EL (cell line): ENCODE measurements around the gene ERBB4.
"Not testable (repeated sequence)": the region's sequence is repeated elsewhere in the genome, so short reads cannot be mapped to it uniquely, and the experiment has no call there.

Experiments used
- DNase-seq: peaks from one replicate; pipeline ENCODE4 v3.0.0-alpha.2; 2016

The ERBB4 gene

GRCh38 chr2:212124598-212124997, 414.0 kb downstream of the ERBB4 start:
- DNase-seq: no peak

DNA sequence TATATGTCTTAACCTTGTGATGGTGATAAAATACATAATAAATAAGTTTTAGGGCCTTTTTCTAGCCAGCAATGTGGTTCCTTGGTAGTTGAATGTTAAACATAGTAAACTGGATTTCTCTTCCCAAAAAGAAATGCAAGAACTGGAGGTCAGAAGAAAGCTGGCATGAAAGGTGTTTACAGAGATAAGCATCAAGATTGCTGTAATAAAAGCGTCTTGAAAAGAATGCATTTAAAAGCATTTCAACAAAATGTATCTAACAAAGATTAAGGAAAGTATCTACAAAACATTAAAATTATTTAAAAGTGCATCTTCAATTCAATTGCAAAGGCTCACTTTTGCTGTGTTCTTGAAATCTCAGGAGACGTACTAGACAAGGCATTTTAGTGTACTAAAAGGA, 419.0 kb downstream of the ERBB4 start:
- DNase-seq: no peak

- DNase-seq: no peak
Measured at GRCh38 chr2:212117926-212118325, 420.7 kb downstream of the ERBB4 start.

DNA sequence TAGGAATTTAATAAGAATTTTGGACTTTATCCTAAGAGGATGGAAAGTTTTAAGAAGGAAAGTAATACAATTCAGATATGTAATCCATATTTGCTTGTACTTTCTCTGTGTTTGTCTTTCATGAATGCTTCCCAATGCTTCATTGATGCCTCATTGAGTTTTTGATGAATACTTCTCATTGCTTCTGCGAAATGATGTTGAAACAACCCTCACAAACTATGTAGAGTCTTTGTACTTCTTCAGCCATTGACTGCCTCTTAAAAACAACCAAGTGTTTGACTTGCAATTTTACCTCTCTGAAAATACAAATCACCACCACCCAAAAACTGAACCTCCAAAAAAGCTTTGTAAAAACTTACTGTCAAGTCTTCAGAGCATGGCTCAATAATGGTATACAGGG, 424.1 kb downstream of the ERBB4 start:
- no peak for DNase-seq

- DNase-seq: no peak
Measured at GRCh38 chr2:212112401-212112800, 426.2 kb downstream of the ERBB4 start.

DNA sequence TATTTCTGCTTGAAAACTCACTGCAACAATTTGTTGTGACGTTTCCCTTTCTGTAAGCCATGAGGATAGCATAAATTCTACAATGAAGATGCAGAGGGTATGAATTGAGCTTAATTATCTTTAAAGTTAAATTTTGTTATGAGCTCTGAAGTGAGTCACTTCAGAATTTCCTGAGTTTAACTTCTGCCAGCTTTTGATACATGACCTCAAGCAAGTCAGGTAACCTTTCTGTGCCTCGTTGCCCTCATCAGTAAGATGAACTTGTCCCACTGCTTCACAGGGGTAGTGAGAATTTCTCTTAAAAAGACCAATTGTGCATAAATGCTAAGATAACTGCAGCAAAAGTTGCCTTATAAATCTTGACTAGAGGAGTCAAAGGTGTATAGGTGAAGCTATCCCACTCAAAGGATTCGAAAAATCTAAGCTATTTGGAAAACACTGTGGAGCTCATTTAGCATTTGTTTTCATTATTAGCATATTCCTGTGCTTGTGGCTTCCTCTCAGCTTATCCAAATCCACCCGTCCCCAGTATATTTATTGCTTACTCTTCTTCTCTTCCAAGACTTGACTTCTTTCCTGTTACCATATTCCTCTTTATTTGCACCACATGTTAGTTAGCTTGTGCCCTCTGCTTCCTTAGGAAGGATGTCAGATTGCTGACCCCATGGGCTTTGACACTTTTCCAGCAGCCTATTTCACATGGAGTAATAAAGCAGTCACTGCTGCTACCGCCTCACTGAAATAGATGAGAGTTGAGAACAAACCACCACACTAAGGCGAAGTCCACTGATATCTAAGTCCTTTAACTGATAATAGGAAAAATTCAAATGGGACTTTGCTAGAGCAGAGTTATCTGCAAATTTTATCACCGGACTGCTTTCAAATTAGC, 428.6 kb downstream of the ERBB4 start:
- DNase-seq: no peak

GRCh38 chr2:212109217-212109616, 429.4 kb downstream of the ERBB4 start:
- DNase-seq: no peak

GRCh38 chr2:212107989-212108388, 430.6 kb downstream of the ERBB4 start:
- DNase-seq: no peak

GRCh38 chr2:212107014-212107413, 431.6 kb downstream of the ERBB4 start:
- no peak for DNase-seq

DNA sequence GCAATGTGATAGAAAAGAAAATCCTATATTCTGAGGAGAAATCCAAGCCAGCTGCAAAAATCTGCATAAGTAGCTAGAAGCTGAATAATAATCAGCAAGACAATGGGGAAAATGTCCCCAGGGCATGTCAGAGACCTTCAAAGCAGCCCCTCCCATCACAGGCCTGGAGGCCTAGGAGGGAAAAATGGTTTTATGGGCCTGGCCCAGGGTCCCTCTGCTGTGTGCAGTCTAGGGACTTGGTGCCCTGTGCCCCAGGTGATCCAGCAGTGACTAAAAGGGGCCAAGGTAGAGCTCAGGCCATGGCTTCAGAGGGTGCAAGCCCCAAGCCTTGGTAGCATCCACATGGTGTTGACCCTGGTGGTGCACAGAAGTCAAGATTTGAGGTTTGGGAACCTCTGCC, 432.1 kb downstream of the ERBB4 start:
- not testable (repeated sequence) for DNase-seq

DNA sequence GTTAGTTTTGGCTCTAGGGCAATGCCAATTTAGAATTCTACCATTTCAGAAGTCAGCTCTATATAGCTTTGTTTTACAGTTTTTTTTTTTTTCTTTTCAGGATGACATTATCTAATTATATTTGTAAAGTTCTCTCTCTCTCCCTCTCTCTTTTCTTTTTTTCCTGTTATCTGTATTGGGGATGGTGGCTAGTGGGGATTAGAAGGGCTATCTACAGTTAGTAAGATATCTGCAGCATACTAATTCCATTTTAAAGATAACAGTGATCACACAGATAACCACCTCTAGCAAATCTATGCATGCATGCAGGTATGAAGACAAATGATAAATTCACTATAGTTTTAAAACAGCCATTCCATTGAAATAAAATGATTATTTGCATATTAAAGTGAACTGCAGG, 438.9 kb downstream of the ERBB4 start:
- DNase-seq: no peak

- no peak for DNase-seq
Measured at GRCh38 chr2:212098966-212099365, 439.6 kb downstream of the ERBB4 start.

DNA sequence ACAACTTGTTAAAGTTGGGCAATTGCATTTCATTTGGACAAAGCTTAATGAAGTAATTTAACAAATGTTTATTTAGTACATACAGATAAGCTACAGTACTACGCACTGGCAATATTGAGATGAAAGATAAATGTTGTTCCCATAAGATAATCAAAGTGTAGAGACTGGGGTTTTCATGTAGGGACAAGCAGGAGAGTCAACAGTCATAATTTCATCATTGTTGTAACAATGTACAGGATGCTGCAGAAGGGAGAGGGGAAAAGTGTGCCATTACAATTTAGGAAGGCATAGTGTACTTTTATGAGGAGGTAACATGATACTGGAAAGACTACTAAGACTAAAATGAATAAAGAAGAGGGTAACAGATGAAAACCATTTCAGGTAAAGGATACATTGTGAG, 441.6 kb downstream of the ERBB4 start:
- no peak for DNase-seq

DNA sequence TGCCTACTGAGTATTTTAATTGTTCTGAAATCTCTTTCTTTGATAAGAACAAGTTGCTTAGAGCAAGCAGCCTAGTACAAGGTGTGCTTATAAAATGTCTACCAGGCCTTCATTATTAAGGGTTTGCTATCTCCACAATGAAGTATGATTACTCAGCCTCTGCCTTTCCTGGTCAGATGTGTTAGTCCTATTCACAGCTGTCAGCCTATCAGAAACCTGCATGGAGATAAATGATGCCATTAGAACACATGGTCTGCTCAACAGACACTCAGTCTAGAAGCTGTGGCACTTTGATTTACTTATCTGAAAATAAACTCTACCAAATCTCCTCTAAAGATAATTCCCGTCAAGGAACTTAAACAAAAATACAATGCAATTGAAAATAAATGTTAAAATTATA, 448.7 kb downstream of the ERBB4 start:
- DNase-seq: no peak

GRCh38 chr2:212088353-212088752, 450.2 kb downstream of the ERBB4 start:
- DNase-seq: no peak

- DNase-seq: no peak
Measured at GRCh38 chr2:212083492-212083891, 455.1 kb downstream of the ERBB4 start.

GRCh38 chr2:212078103-212078502, 460.5 kb downstream of the ERBB4 start:
- DNase-seq: no peak

DNA sequence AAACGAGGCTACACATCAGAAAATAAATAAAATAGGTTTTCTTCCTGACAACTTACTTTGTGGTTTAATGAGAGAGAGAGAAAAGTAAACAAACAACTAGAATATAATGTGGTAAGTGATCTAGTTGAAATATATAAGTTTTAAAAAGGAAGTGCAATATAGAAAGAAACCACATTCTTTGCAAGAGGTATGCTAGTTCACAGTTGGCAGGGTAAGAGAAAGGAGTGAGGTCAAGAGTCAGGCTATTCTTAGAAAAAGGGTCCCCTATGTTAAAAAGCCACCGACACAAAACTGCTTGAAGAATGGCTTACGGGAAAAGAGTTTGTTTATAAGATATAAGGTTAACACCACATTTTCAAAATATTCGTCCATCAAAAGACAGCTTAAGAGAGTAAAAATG, 462.1 kb downstream of the ERBB4 start:
- no peak for DNase-seq

- no peak for DNase-seq
Measured at GRCh38 chr2:212073360-212073759, 465.2 kb downstream of the ERBB4 start.

GRCh38 chr2:212066546-212066945, 472.1 kb downstream of the ERBB4 start:
- DNase-seq: no peak

DNA sequence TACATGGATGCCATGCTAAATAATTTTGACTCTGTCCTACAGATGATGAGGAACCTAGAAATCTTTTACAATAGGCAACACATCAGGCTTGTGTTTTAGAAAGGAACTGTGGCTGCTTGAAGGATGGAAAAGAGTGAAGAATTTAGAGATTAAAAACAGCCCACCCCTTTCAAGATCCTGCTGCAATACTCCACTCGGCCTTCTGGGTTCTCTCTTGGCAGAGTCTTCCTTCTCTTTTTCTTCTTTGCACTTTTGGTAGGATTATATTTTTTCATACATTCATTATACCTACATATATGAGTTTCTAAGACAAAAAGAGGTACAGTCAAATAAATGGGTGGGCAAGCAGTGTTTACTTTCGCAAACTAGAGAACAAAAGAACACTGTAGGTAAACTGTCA, 474.3 kb downstream of the ERBB4 start:
- DNase-seq: no peak

DNA sequence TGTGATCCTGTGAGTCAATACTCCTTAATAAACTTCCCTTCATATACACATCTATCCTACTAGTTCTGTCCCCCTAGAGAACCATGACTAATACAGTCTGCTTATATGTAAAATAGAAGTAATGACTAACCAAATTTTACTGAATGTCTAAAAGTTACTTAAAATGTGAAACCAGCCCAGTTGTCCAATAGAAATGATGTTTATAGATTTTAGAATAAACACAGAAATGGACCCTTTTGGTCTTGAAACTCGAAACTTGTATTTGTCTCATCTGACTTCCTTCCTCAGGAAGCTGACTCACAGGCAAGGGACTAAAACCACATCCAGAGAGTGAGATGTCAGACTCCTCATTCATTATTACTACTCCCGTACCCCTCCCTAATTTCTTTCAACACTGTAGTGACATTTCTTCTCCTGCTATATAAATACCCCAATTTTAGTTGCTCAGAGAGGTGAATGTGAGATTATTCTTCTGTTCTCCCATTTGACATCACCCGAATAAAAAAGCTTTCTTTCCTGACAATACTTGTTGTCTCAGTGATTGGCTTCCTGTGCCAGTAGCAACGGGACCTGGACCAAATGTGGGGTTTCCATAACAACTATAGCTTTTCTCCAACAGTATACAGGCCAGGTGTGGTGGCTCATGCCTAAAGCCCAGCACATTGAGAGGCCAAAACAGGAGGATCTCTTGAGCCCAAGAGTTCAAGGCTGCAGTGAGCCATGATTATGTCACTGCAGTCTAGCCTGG, 486.0 kb downstream of the ERBB4 start:
- peak; percentile 51 for DNase-seq

- no peak for DNase-seq
Measured at GRCh38 chr2:212050871-212051270, 487.7 kb downstream of the ERBB4 start.

DNA sequence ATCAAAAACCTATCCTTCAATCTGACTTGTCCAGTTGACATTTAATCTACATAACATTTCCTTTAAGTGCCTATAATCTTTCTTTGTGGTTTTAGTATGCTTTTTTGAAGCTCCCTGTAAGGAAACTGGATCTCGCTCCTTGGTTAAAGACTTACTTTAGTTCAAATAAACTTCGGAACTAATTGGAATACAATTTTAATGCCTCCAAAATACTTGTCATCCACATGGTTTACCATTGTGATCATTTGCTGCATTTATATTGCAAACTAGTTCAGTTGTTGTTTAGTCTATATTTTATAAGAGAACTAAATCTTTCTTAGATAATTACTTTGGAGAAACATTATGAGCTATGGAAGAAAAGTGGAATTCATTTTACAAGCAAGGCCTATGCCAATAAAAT, 496.0 kb downstream of the ERBB4 start:
- DNase-seq: no peak
